NCI-H2107 (cell line): Measurements from ENCODE around the gene LPCAT4.
A peak's percentile ranks its signal among the peaks of the same experiment; 100 is the strongest.
"Not testable (repeated sequence)": the region's sequence is repeated elsewhere in the genome, so short reads cannot be mapped to it uniquely, and the experiment has no call there.

Experiments used
- DNase-seq: peaks from one replicate; lab custom pipeline; 2025; lab: John Stamatoyannopoulos, UW

Gene LPCAT4

GRCh38 chr15:34362047-34362773, 4.8 kb downstream of the LPCAT4 start:
- no peak for DNase-seq

- no peak for DNase-seq
Observed at GRCh38 chr15:34361278-34361677, 5.7 kb downstream of the LPCAT4 start.

GRCh38 chr15:34360298-34360697, 6.7 kb downstream of the LPCAT4 start:
- no peak for DNase-seq

- DNase-seq = no peak
Observed at GRCh38 chr15:34359416-34359815, 7.6 kb downstream of the LPCAT4 start.

- no peak for DNase-seq
Observed at GRCh38 chr15:34358948-34359347, 8.0 kb downstream of the LPCAT4 start.

- no peak for DNase-seq
Observed at GRCh38 chr15:34358367-34358766, 8.6 kb downstream of the LPCAT4 start.

GRCh38 chr15:34357653-34358052, 9.3 kb downstream of the LPCAT4 start:
- DNase-seq = no peak

- no peak for DNase-seq
Observed at GRCh38 chr15:34355241-34355640, 11.8 kb downstream of the LPCAT4 start.

GRCh38 chr15:34354286-34354685, 12.7 kb downstream of the LPCAT4 start:
- no peak for DNase-seq

GRCh38 chr15:34353627-34354026, 13.4 kb downstream of the LPCAT4 start:
- no peak for DNase-seq

- not testable (repeated sequence) for DNase-seq
Observed at GRCh38 chr15:34352996-34353395, 14.0 kb downstream of the LPCAT4 start.

GRCh38 chr15:34349769-34350168, 17.2 kb downstream of the LPCAT4 start:
- no peak for DNase-seq

GRCh38 chr15:34348735-34349300, 18.2 kb downstream of the LPCAT4 start:
- no peak for DNase-seq

- DNase-seq = no peak
Observed at GRCh38 chr15:34347951-34348638, 18.9 kb downstream of the LPCAT4 start.

GRCh38 chr15:34342737-34343575, 24.0 kb downstream of the LPCAT4 start, which contains the start of the genes NOP10 and NUTM1:
NOP10 (minus strand) TSS chr15:34343136; CDS start chr15:34343073, 63 bp downstream.
NUTM1 (plus strand) TSS chr15:34343315; CDS start chr15:34343697, 382 bp downstream.
- peak; percentile 41 for DNase-seq

GRCh38 chr15:34342213-34342736, 24.7 kb downstream of the LPCAT4 start:
- DNase-seq = not testable (repeated sequence)

GRCh38 chr15:34341381-34342212, 25.4 kb downstream of the LPCAT4 start:
- DNase-seq = no peak

GRCh38 chr15:34339946-34340345, 27.1 kb downstream of the LPCAT4 start:
- no peak for DNase-seq

- no peak for DNase-seq
Observed at GRCh38 chr15:34338347-34338746, 28.6 kb downstream of the LPCAT4 start.

- peak; percentile 37 for DNase-seq
Observed at GRCh38 chr15:34337557-34338306, 29.3 kb downstream of the LPCAT4 start, which contains the start of gene SLC12A6. SLC12A6 (minus strand) TSS chr15:34337781; CDS start chr15:34336680, 1,101 bp downstream.
